ENCODE data around the gene OAS2.
"Not testable (repeated sequence)": the region's sequence is repeated elsewhere in the genome, so short reads cannot be mapped to it uniquely, and the experiment has no call there.

The OAS2 gene

GRCh38 chr12:112950701-112951100 is 27.6 kb upstream of the OAS2 start:
- DNase-seq (ENCODE audit: low spot score): no peak

GRCh38 chr12:112957125-112957524 is 21.2 kb upstream of the OAS2 start:
- not testable (repeated sequence) for DNase-seq (ENCODE audit: low spot score)

- no peak for DNase-seq (ENCODE audit: low spot score)
Observed at GRCh38 chr12:112961074-112961473, 17.2 kb upstream of the OAS2 start.

- no peak for DNase-seq (ENCODE audit: low spot score)
Observed at GRCh38 chr12:112961536-112961935, 16.8 kb upstream of the OAS2 start.

- DNase-seq (ENCODE audit: low spot score): no peak
Observed at GRCh38 chr12:112962561-112962960, 15.8 kb upstream of the OAS2 start.

- no peak for DNase-seq (ENCODE audit: low spot score)
Observed at GRCh38 chr12:112963227-112963861, 15.0 kb upstream of the OAS2 start.

- DNase-seq (ENCODE audit: low spot score): no peak
Observed at GRCh38 chr12:112964067-112964670, 14.2 kb upstream of the OAS2 start.

GRCh38 chr12:112964915-112965314 is 13.4 kb upstream of the OAS2 start:
- DNase-seq (ENCODE audit: low spot score): no peak

- DNase-seq (ENCODE audit: low spot score): no peak
Observed at GRCh38 chr12:112965643-112966042, 12.7 kb upstream of the OAS2 start.

GRCh38 chr12:112967306-112967705 is 11.0 kb upstream of the OAS2 start:
- no peak for DNase-seq (ENCODE audit: low spot score)

GRCh38 chr12:112967858-112968257 is 10.5 kb upstream of the OAS2 start:
- no peak for DNase-seq (ENCODE audit: low spot score)

GRCh38 chr12:112969547-112970306 is 8.6 kb upstream of the OAS2 start:
- no peak for DNase-seq (ENCODE audit: low spot score)

- DNase-seq (ENCODE audit: low spot score): no peak
Observed at GRCh38 chr12:112970391-112970790, 7.9 kb upstream of the OAS2 start.

GRCh38 chr12:112971248-112971647 is 7.1 kb upstream of the OAS2 start:
- no peak for DNase-seq (ENCODE audit: low spot score)

GRCh38 chr12:112973011-112973735 is 5.1 kb upstream of the OAS2 start:
- no peak for DNase-seq (ENCODE audit: low spot score)

GRCh38 chr12:112973818-112974231 is 4.5 kb upstream of the OAS2 start:
- DNase-seq (ENCODE audit: low spot score): no peak

GRCh38 chr12:112974904-112975303 is 3.4 kb upstream of the OAS2 start:
- DNase-seq (ENCODE audit: low spot score): no peak

GRCh38 chr12:112977139-112977538 is 1.2 kb upstream of the OAS2 start:
- DNase-seq (ENCODE audit: low spot score): no peak

- no peak for DNase-seq (ENCODE audit: low spot score)
Observed at GRCh38 chr12:112977641-112978040, 678 bp upstream of the OAS2 start.

GRCh38 chr12:112979041-112979680 is 842 bp downstream of the OAS2 start:
- DNase-seq (ENCODE audit: low spot score): no peak

GRCh38 chr12:112980491-112981158 is 2.3 kb downstream of the OAS2 start:
- no peak for DNase-seq (ENCODE audit: low spot score)
